GM18517 (cell line): ENCODE measurements around the gene ZNF500.

Experiments
- ATAC-seq: cut with Tn5 transposase; IDR thresholded peaks from one replicate; pipeline ENCODE4 v1.9.1; 2021; ENCODE audit warnings: mild to moderate bottlenecking, moderate library complexity; ENCODE audit not compliant: unreplicated experiment

The ZNF500 gene

DNA sequence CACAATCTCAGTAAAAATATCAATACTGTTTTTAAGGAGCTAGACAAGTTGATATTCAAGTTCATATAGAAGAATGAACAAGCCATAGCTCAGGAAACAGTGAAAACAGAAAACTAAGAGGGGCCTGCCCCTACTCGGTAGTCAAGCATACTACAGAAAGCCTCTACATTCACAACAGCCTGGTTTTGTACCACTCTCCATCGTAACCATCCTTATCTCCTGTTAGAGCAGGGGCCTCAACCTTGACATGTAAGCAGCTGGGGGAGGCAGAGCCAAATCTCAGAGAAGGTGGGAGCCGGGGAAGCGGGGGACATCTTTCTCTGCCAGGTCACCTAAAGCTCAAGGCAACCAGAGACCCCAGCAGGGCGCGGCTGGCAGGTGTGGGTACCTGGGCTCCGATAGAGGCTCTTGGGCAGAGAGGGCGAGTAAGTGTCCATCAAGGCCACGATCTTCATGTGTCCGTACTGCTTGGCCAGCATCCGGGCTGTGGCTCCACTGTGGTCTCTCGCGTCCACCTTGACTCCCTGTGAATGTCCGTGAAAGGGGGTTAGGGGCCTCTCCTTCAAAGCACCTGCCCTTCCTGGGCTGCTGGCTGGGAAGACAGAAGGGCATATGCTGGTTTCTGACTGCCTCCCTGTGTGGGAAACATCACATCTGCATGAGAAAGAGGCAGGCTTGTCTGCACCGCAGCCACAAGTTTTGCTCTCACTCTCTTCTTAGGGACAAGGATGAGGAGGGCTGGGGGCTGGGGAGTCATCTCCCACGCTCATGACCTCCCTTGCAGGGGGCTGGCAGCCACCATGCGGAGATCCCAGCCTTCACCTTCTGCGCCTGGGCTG lies 53.1 kb downstream of the ZNF500 start:
- ATAC-seq = no peak

GRCh38 chr16:4709481-4709880 lies 57.5 kb downstream of the ZNF500 start:
- ATAC-seq = no peak

DNA sequence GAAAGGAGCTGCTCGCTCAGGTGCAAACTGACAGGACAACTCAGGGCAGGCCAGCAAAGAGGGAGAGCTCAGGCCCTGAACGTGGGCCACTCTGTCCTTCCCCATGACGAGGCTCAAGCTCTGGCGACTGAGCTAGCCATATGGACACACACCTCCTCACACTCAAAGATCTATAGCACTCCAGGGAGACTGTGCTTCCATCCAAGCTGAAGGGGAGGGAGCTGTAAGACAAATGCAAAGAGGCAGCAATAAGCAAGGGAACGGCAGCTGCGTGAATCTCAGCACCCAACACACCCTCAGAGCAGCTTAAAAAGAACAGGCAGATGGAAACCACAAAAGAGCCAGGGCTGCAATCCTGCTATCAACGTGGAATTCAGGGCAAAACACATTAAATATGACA lies 60.1 kb downstream of the ZNF500 start:
- no peak for ATAC-seq

- no peak for ATAC-seq
Measured at GRCh38 chr16:4704913-4705312, 62.0 kb downstream of the ZNF500 start.

GRCh38 chr16:4704491-4704890 lies 62.5 kb downstream of the ZNF500 start:
- ATAC-seq = no peak

DNA sequence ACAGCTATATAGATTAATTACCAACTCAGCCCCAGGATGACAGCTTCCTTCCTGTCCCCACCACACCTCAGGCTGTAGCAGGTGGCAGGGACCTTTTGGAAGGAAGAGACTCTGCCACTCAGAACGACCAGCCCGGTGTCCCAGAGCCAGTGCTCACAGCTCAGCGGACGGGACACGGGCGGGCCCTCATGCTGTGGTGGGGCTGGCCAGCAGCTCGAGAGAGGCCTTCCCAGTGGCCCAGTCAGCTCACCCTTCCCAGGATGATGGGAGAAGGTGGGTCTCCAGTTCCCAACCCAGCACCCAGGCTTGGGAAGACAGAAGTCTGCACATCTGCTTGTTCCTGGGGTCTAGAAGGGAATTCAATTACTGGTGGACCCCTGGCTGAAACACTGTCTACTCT lies 63.1 kb downstream of the ZNF500 start:
- no peak for ATAC-seq

DNA sequence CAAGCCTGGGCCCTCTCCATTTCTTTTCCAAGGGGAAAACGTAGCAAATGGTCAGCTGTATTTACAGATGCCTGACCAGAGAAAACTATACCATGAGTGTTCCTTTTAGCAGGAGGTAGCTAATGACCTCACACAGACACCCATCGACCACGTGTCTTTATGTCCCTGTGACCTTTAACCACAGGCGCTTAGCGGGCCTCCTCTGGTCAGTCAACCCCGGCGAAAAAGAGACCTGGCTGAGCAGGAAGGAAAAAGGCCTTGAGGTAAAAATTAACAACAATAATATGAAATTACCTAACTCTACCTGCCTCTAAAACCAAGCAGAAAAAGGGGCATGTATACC lies 64.5 kb downstream of the ZNF500 start:
- ATAC-seq = no peak

GRCh38 chr16:4701791-4702465 lies 65.0 kb downstream of the ZNF500 start:
- ATAC-seq = no peak

GRCh38 chr16:4700997-4701743 lies 65.8 kb downstream of the ZNF500 start:
- no peak for ATAC-seq

DNA sequence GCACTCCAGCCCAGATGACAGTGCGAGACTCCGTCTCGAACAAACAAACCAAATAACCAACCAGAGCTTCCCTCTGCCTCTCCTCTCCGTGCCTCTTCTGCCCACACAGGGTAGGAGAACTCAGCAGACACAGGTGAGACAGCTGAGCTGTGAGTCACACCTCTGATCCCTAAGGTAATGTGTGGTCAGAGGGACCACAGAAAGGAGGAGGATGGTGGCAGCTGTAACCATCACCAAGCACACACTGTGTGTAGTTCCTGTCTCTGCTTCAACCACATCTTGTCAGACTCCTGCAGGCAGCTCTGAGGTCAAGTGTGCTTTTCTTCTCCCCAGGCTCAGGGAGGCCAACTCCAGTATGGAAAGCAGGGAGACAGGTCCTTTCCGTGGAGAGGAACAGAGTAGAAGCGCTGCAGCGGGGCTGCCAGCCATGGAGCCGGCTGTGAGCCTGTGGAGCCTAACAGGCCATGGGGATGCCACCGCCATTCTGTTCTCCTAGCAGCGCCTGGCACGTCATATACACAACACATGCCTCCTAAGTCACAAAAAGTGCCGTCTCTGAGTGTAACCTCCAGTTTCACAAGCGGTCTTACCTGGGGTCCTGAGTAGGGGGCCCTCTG lies 66.5 kb downstream of the ZNF500 start:
- ATAC-seq = no peak

DNA sequence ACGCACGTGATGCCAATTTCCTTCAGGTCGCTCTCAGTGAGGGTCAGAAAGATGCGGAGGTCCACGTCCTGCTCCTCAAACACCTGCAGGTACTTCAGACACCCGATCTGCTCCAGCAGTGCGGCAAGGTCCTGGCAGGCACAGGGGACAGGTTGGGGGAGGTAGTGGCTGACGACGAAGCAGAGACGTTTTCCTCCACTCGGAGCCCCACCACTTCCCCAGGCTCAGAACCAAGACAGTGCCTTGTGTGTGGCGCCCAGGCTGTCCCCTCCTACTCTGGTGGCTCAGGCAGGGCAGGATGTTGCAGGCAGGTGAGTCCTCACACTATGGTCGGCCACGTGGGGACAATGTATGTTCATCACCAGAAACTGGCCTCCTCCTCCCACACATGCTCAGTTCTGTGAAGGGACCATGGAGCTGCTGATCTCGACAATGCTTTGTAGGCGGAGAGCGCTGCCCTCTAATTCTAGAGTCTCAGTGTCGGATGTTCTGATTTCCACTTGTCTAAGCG lies 67.9 kb downstream of the ZNF500 start:
- no peak for ATAC-seq

GRCh38 chr16:4698321-4699045 lies 68.5 kb downstream of the ZNF500 start:
- no peak for ATAC-seq
